Fibroblast of lung (primary cell): ENCODE measurements around the gene GRK3. TPM values are rescaled to one million over a fixed set of nuclear protein-coding genes. Genes with fewer than 3 reads are reported as not detected.

Experiments
- DNase-seq, 2 donors: peaks; one replicate each; pipeline versions ENCODE4 v3.0.0 to v3.0.0-alpha.2; 2010; ENCODE audit warnings: low read depth in 2 of 2
- H2AFZ ChIP-seq: 2 replicates; pipeline ENCODE4 v1.5.1; 2012; ENCODE audit warnings: low read length, control low read depth, inconsistent platforms
- H3K27ac ChIP-seq: 2 replicates; pipeline ENCODE4 v1.5.1; 2011; ENCODE audit warnings: low read length, control low read depth; ENCODE audit not compliant: insufficient read depth
- H3K27me3 ChIP-seq: 2 replicates; pipeline ENCODE4 v1.5.1; 2011; ENCODE audit warnings: mild to moderate bottlenecking, low read length; ENCODE audit not compliant: control insufficient read depth, insufficient read depth
- H3K36me3 ChIP-seq: 2 replicates; pipeline ENCODE4 v1.5.1; 2011; ENCODE audit warnings: low read length; ENCODE audit not compliant: control insufficient read depth, insufficient read depth
- H3K4me1 ChIP-seq: 2 replicates; pipeline ENCODE4 v1.5.1; 2011; ENCODE audit warnings: low read length; ENCODE audit not compliant: control insufficient read depth, insufficient read depth; ENCODE audit errors: extremely low read depth
- H3K4me2 ChIP-seq: 2 replicates; pipeline ENCODE4 v1.5.1; 2011; ENCODE audit warnings: low read length, control low read depth; ENCODE audit not compliant: insufficient read depth; ENCODE audit errors: extremely low read depth
- H3K4me3 ChIP-seq, 4 experiments: fragments of 200-600 bp in 1 of 4; sonication (generic) in 1 of 4; replicated peaks in 1 of 4; 2 replicates each; pipeline ENCODE4 v1.5.1; 2011 to 2016; ENCODE audit warnings: low read length in 4 of 4, low read depth in 3 of 4, mild to moderate bottlenecking in 3 of 4, control low read depth in 2 of 4, inconsistent platforms in 1 of 4, mixed read lengths in 1 of 4; ENCODE audit not compliant: insufficient read depth in 1 of 4; ENCODE audit errors: control extremely low read depth in 1 of 4
- H3K79me2 ChIP-seq: 2 replicates; pipeline ENCODE4 v1.5.1; 2012; ENCODE audit warnings: mild to moderate bottlenecking, low read length, inconsistent platforms; ENCODE audit not compliant: control insufficient read depth, insufficient read depth
- H3K9ac ChIP-seq: 2 replicates; pipeline ENCODE4 v1.5.1; 2011; ENCODE audit warnings: mild to moderate bottlenecking, low read length, control low read depth; ENCODE audit not compliant: insufficient read depth
- H3K9me3 ChIP-seq: 2 replicates; pipeline ENCODE4 v1.5.1; 2012; ENCODE audit warnings: low read depth, low read length; ENCODE audit not compliant: control insufficient read depth, insufficient read depth
- H4K20me1 ChIP-seq: 2 replicates; pipeline ENCODE4 v1.5.1; 2011; ENCODE audit warnings: low read length; ENCODE audit not compliant: control insufficient read depth, insufficient read depth; ENCODE audit errors: extremely low read depth
- CTCF ChIP-seq, 2 donors: IDR thresholded peaks in 1 of 2; conservative IDR thresholded peaks in 1 of 2; 1 replicate in 1 of 2; 2 replicates in 1 of 2; pipeline ENCODE4 v1.5.1; 2011 to 2012; ENCODE audit warnings: low read length in 2 of 2, control low read depth in 1 of 2, inconsistent platforms in 1 of 2, low read depth in 1 of 2, mild to moderate bottlenecking in 1 of 2
- EZH2 ChIP-seq: IDR thresholded peaks from 2 replicates; pipeline ENCODE4 v1.5.1; 2012; ENCODE audit warnings: low read length, control low read depth, mild to moderate bottlenecking; ENCODE audit errors: missing control alignments
- polyA plus RNA-seq, 2 donors: library from polyadenylated mRNA; depleted of rRNA in 1 of 2; stranded (reverse) in 1 of 2; unstranded in 1 of 2; fragments of >200 nt; gene quantifications; 2 replicates each; pipeline ENCODE4 v1.2.1, GENCODE V29; 2011 to 2012; ENCODE audit warnings: missing spikeins in 1 of 2
- total RNA-seq: library from RNA; depleted of rRNA; stranded (reverse); fragments of >200 nt; gene quantifications from 2 replicates; pipeline ENCODE4 v1.2.1, GENCODE V29; 2014

The GRK3 gene
- total and polyA plus RNA-seq, 2 donors (not counting 1 experiment from before 2014, with no cell fraction given), result 1.6 to 1.7 TPM

DNA sequence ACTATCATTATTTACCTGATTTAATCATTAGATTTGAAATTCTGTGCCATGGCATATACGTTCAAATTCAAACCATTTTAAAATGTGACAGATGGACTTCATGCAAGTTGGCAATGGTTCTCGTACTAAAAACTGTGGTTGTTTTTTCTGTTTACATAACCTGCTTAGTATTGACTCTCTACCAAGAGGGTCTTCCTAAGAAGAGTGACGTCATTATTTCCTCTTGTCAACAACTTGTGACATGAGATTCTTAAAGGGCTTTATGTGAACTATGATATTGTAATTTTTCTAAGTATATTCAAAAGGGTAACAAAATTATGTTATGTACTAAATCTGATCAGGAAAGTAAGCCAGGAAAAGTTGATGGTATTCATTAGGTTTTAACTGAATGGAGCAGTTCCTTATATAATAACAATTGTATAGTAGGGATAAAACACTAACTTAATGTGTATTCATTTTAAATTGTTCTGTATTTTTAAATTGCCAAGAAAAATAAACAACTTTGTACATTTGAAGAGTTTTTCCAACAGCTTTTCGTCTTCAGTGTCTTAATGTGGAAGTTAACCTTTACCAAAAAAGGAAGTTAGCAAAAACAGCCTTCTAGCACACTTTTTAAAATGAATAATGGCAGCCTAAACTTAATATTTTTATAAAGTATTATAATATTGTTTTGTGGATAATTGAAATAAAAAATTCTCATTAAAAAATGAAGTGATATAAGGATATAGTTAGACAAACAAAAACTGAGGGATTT, 87.0 kb downstream of the GRK3 start:
- Histone ChIP-seq H3K27me3 (no peaks in the 10 kb centered on the region), H3K4me2 (no peak overlapping the region), H3K9ac (no peak overlapping the region), H3K9me3 (no peaks in the 10 kb centered on the region), H3K4me3 (no peak overlapping the region), H3K79me2 (no peaks in the 10 kb centered on the region), H3K27ac (no peak overlapping the region), H2AFZ (no peak overlapping the region), H3K36me3 (no peaks in the 10 kb centered on the region), H4K20me1 (no peaks in the 10 kb centered on the region), H3K4me1 (no peaks in the 10 kb centered on the region)
- no peak for DNase-seq
- TF ChIP-seq EZH2, result no peak
- no peak for TF ChIP-seq CTCF (conservative IDR thresholded peaks at IDR 0.05 in 1 of 2, IDR thresholded peaks at IDR 0.05 in 1 of 2; ENCODE audit: low read depth in 1 of 2, low read length in 2 of 2)

DNA sequence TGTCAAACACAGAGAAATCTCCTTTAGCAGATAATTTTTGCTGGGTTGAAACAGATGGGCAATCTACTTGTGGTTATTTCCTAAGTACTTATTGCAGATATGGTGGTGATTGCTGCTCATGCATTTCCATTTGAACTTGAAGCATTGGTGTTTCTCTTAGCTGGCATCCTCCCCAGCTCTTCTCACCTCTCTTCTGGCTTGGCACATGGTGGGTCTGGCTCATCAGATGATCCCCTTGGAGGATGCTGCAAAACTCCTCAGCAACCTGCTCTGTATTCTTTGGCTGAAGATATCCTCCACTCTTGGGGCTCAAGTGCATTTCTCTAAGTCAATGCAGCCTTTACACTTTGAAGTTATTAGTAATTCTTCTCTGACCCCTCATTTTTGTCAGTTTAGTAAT, 90.2 kb downstream of the GRK3 start:
- Histone ChIP-seq H2AFZ (no peak overlapping the region), H3K27ac (no peak overlapping the region), H3K9ac (no peak overlapping the region), H3K9me3 (no peaks in the 10 kb centered on the region), H3K36me3 (no peaks in the 10 kb centered on the region), H3K4me1 (no peaks in the 10 kb centered on the region), H3K79me2 (no peaks in the 10 kb centered on the region), H4K20me1 (no peaks in the 10 kb centered on the region), H3K4me2 (no peak overlapping the region), H3K4me3 (no peak overlapping the region), H3K27me3 (no peaks in the 10 kb centered on the region)
- no peak for TF ChIP-seq EZH2
- no peak for TF ChIP-seq CTCF (conservative IDR thresholded peaks at IDR 0.05 in 1 of 2, IDR thresholded peaks at IDR 0.05 in 1 of 2; ENCODE audit: low read depth in 1 of 2, low read length in 2 of 2)
- no peak for DNase-seq

DNA sequence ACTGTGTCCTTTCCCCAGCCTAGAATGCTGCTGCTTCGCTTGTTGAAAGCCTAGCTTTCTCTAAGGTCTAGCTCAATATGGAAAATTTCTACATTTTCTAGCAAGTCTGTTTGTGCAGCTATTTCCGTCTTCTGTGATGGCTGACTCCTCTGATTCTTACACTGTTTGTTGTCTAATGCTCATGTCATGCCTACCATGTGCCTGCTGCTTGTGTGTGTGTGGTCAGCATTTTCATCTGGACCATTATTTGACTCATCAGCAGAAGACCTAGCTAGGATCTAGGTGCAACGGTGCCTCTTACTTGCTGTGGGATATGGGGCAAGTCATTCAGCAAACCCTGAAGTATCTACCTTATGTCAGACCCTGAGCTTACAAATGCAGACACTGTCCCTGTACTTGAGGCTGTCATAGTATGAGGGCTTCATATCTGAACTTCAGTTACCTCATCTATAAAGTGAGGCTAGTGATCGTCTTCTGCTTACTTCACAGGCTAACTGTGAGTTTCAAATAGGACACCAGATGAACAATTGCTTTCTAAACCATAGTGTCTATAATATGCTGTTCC, 91.0 kb downstream of the GRK3 start:
- H2AFZ ChIP-seq, result no peak overlapping the region
- no peaks in the 10 kb centered on the region for H3K79me2 ChIP-seq
- no peak for DNase-seq
- no peaks in the 10 kb centered on the region for H3K4me1 ChIP-seq
- no peak overlapping the region for H3K4me2 ChIP-seq
- H4K20me1 ChIP-seq, result no peaks in the 10 kb centered on the region
- no peaks in the 10 kb centered on the region for H3K27me3 ChIP-seq
- no peaks in the 10 kb centered on the region for H3K9me3 ChIP-seq
- H3K27ac ChIP-seq, result no peak overlapping the region
- no peak overlapping the region for H3K4me3 ChIP-seq
- H3K9ac ChIP-seq, result no peak overlapping the region
- no peaks in the 10 kb centered on the region for H3K36me3 ChIP-seq
- TF ChIP-seq EZH2, result no peak
- no peak for TF ChIP-seq CTCF (conservative IDR thresholded peaks at IDR 0.05 in 1 of 2, IDR thresholded peaks at IDR 0.05 in 1 of 2; ENCODE audit: low read depth in 1 of 2, low read length in 2 of 2)
